WTC11 (cell line): Measurements from ENCODE around the gene TBC1D14. TPM values are rescaled to one million over a fixed set of nuclear protein-coding genes. Genes with fewer than 3 reads are reported as not detected.
A peak's percentile ranks its signal among the peaks of the same experiment; 100 is the strongest.

ENCODE experiments used
- ATAC-seq: fragments of 200-7000 bp; cut with Tn5 transposase; 2 replicates; pipeline ENCODE4 v1.10.0; 2021; ENCODE audit warnings: mild to moderate bottlenecking, moderate library complexity
- CTCF ChIA-PET: fragments of 300-600 bp; sonication (Branson Sonifier 250); formaldehyde crosslinking; loops from one replicate; lab custom pipeline; 2021; ENCODE audit warnings: antibody characterized with exemption; lab: Charles Lee
- POLR2A ChIA-PET: fragments of 350-600 bp; sonication (Branson Sonifier 250); formaldehyde crosslinking; loops from one replicate; lab custom pipeline; 2021; ENCODE audit warnings: antibody characterized with exemption; lab: Charles Lee
- DNase-seq: peaks from one replicate; pipeline ENCODE4 v3.0.0; 2021; ENCODE audit warnings: low spot score
- H3K27ac Mint-ChIP-seq: 2 replicates; pipeline ENCODE4 v1.8.0; 2021; ENCODE audit warnings: mixed read lengths
- H3K27me3 Mint-ChIP-seq: 2 replicates; pipeline ENCODE4 v1.8.0; 2021; ENCODE audit warnings: low read depth, mild to moderate bottlenecking, moderate library complexity, mixed read lengths
- H3K36me3 Mint-ChIP-seq: 2 replicates; pipeline ENCODE4 v1.8.0; 2021; ENCODE audit warnings: mixed read lengths
- H3K4me1 Mint-ChIP-seq: 2 replicates; pipeline ENCODE4 v1.8.0; 2022; ENCODE audit warnings: mixed read lengths
- H3K4me3 Mint-ChIP-seq: 2 replicates; pipeline ENCODE4 v1.8.0; 2021; ENCODE audit warnings: mild to moderate bottlenecking, moderate library complexity, mixed read lengths
- H3K9me3 Mint-ChIP-seq: 2 replicates; pipeline ENCODE4 v1.8.0; 2021; ENCODE audit warnings: mixed read lengths
- EMX1 ChIP-seq: fragments of 250-450 bp; sonication (Bioruptor Pico); IDR thresholded peaks from 2 replicates; pipeline ENCODE4 v1.8.0; 2021; ENCODE audit warnings: mild to moderate bottlenecking
- GABPB1 ChIP-seq: sonication (generic); formaldehyde crosslinking; IDR thresholded peaks from 2 replicates; pipeline ENCODE4 v1.8.1; 2023; ENCODE audit warnings: mild to moderate bottlenecking, missing genetic modification reagents
- MXD4 ChIP-seq: fragments of 250-450 bp; sonication (Bioruptor Pico); IDR thresholded peaks from 2 replicates; pipeline ENCODE4 v1.8.0; 2021; ENCODE audit warnings: mild to moderate bottlenecking, moderate library complexity, borderline replicate concordance
- RORB ChIP-seq: fragments of 250-450 bp; sonication (Bioruptor Pico); IDR thresholded peaks from 2 replicates; pipeline ENCODE4 v1.9.0; 2021; ENCODE audit warnings: mild to moderate bottlenecking
- ZNF263 ChIP-seq: sonication (generic); formaldehyde crosslinking; IDR thresholded peaks from 2 replicates; pipeline ENCODE4 v1.8.1; 2022; ENCODE audit warnings: low read depth, mild to moderate bottlenecking, moderate library complexity, missing genetic modification reagents
- total RNA-seq: library from RNA; stranded (reverse); gene quantifications from 3 replicates; pipeline ENCODE4 v1.2.3, GENCODE V29; 2021
- TF ChIP-seq, protein P1 (sequence below): sonication (generic); formaldehyde crosslinking; IDR thresholded peaks from 2 replicates; pipeline ENCODE4 v1.8.1; 2023; ENCODE audit warnings: mild to moderate bottlenecking, moderate library complexity, missing genetic modification reagents
- TF ChIP-seq, protein P2 (sequence below): sonication (generic); formaldehyde crosslinking; IDR thresholded peaks from 2 replicates; pipeline ENCODE4 v1.8.0; 2023; ENCODE audit warnings: missing genetic modification reagents, mild to moderate bottlenecking, borderline replicate concordance
- TF ChIP-seq, protein P3 (sequence below): sonication (generic); formaldehyde crosslinking; IDR thresholded peaks from 2 replicates; pipeline ENCODE4 v1.8.1; 2022; ENCODE audit warnings: mild to moderate bottlenecking, missing genetic modification reagents, moderate library complexity, borderline replicate concordance
- TF ChIP-seq, protein P4 (sequence below): sonication (generic); formaldehyde crosslinking; IDR thresholded peaks from 2 replicates; pipeline ENCODE4 v1.8.1; 2022; ENCODE audit warnings: low read depth, mild to moderate bottlenecking, moderate library complexity, missing genetic modification reagents, borderline replicate concordance
- TF ChIP-seq, protein P5 (sequence below): sonication (generic); formaldehyde crosslinking; IDR thresholded peaks from 2 replicates; pipeline ENCODE4 v1.8.1; 2023; ENCODE audit warnings: mild to moderate bottlenecking, missing genetic modification reagents
- TF ChIP-seq, protein P6 (sequence below): sonication (generic); formaldehyde crosslinking; IDR thresholded peaks from 2 replicates; pipeline ENCODE4 v1.8.1; 2022; ENCODE audit warnings: missing genetic modification reagents, borderline replicate concordance
- TF ChIP-seq, protein P7 (sequence below): sonication (generic); formaldehyde crosslinking; conservative IDR thresholded peaks from 2 replicates; pipeline ENCODE4 v1.8.1; 2023; ENCODE audit warnings: mild to moderate bottlenecking, low read depth, missing genetic modification reagents, moderate library complexity
- TF ChIP-seq, protein P8 (sequence below): sonication (generic); formaldehyde crosslinking; IDR thresholded peaks from 2 replicates; pipeline ENCODE4 v1.8.1; 2022; ENCODE audit warnings: low read depth, missing genetic modification reagents, borderline replicate concordance
- TF ChIP-seq, protein P9 (sequence below): fragments of 250-450 bp; sonication (Bioruptor Pico); IDR thresholded peaks from 2 replicates; pipeline ENCODE4 v1.9.0; 2021; ENCODE audit warnings: moderate library complexity, mild to moderate bottlenecking, inconsistent platforms, borderline replicate concordance
- TF ChIP-seq, protein P10 (sequence below): fragments of 250-450 bp; sonication (Bioruptor Pico); IDR thresholded peaks from 2 replicates; pipeline ENCODE4 v1.9.0; 2021; ENCODE audit warnings: mild to moderate bottlenecking

TBC1D14 gene
- total RNA-seq, 1 experiment from 2014 or later: 45.1 TPM

DNA sequence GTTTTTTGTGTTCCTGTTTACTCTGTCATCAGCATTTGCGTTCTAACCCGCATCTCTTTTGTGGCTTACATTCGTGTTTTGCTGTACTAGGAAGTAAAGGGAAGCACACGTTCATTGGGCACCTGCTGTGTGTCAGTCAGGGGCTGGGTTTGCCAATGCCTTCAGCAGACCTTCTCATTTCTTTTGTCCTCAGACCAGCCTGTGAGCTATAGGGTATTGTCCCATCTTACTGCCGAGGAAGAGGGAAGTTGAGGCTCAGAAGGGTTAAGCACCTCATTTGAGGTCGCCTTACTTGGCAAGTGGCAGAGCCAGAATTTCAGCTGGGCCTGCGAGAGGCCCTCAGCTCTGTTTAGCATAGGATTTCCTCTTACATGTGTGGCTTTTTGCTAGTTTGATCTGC, 8.7 kb downstream of the TBC1D14 start:
- H3K4me1 Mint-ChIP-seq: peaks cover 32% of the 10 kb centered on the region
- no peaks in the 10 kb centered on the region for H3K27me3 Mint-ChIP-seq
- no peak for DNase-seq
- no peak overlapping the region for H3K4me3 Mint-ChIP-seq
- no peaks in the 10 kb centered on the region for H3K36me3 Mint-ChIP-seq
- ChIA-PET CTCF (interaction anchor here (0.8 to 3.1 kb wide), 3 partner anchors 9 to 55 kb away, joined by 3 to 17 read pairs (median 4); no protein-coding TSS in a partner anchor), POLR2A (interaction anchor here (0.7 kb wide), 1 partner anchor 9 kb away, joined by 3 read pairs; the partner anchor contains the start of gene TBC1D14)
- peak overlapping the region; percentile 81 for H3K27ac Mint-ChIP-seq
- H3K9me3 Mint-ChIP-seq: no peaks in the 10 kb centered on the region
- no peak for ATAC-seq
- TF ChIP-seq, protein P1, sequence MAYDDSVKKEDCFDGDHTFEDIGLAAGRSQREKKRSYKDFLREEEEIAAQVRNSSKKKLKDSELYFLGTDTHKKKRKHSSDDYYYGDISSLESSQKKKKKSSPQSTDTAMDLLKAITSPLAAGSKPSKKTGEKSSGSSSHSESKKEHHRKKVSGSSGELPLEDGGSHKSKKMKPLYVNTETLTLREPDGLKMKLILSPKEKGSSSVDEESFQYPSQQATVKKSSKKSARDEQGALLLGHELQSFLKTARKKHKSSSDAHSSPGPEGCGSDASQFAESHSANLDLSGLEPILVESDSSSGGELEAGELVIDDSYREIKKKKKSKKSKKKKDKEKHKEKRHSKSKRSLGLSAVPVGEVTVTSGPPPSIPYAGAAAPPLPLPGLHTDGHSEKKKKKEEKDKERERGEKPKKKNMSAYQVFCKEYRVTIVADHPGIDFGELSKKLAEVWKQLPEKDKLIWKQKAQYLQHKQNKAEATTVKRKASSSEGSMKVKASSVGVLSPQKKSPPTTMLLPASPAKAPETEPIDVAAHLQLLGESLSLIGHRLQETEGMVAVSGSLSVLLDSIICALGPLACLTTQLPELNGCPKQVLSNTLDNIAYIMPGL: no peak
- TF ChIP-seq ZNF263 (CRISPR knock-in tag): no peak
- TF ChIP-seq, all 79 proteins: peak for 0

DNA sequence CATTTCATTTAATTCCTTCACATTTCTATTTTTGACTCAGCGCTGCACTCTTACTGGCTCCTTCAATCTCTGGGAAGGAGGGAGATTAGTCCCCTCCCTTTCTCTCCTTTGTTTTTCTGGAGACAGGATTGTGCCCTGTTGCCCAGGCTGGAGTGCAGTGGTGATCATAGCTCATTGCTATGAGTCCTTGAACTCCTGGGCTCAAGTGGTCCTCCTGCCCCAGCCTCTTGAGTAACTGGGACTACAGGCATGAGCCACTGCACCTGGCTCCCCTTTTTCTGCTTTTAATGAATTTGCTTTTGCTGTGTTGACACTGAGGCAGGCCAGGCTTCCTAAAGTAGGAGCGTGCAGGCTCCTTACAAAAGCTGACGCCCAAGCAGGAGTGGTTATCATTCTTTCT, 10.5 kb downstream of the TBC1D14 start:
- Mint-ChIP-seq H3K36me3 (peaks cover 15% of the 10 kb centered on the region), H3K9me3 (no peaks in the 10 kb centered on the region), H3K4me1 (peaks cover 32% of the 10 kb centered on the region), H3K4me3 (no peak overlapping the region), H3K27me3 (no peaks in the 10 kb centered on the region), H3K27ac (peak overlapping the region; percentile 57; the same call in 1 of the 2 replicates)
- DNase-seq: no peak
- ATAC-seq: no peak
- POLR2A ChIA-PET: no interaction called here
- CTCF ChIA-PET: interaction anchor here (1.0 kb wide), 2 partner anchors 9 to 46 kb away, joined by 3 to 4 read pairs; no protein-coding TSS in a partner anchor
- no peak for TF ChIP-seq EMX1 (CRISPR knock-in tag)
- TF ChIP-seq, protein P2, sequence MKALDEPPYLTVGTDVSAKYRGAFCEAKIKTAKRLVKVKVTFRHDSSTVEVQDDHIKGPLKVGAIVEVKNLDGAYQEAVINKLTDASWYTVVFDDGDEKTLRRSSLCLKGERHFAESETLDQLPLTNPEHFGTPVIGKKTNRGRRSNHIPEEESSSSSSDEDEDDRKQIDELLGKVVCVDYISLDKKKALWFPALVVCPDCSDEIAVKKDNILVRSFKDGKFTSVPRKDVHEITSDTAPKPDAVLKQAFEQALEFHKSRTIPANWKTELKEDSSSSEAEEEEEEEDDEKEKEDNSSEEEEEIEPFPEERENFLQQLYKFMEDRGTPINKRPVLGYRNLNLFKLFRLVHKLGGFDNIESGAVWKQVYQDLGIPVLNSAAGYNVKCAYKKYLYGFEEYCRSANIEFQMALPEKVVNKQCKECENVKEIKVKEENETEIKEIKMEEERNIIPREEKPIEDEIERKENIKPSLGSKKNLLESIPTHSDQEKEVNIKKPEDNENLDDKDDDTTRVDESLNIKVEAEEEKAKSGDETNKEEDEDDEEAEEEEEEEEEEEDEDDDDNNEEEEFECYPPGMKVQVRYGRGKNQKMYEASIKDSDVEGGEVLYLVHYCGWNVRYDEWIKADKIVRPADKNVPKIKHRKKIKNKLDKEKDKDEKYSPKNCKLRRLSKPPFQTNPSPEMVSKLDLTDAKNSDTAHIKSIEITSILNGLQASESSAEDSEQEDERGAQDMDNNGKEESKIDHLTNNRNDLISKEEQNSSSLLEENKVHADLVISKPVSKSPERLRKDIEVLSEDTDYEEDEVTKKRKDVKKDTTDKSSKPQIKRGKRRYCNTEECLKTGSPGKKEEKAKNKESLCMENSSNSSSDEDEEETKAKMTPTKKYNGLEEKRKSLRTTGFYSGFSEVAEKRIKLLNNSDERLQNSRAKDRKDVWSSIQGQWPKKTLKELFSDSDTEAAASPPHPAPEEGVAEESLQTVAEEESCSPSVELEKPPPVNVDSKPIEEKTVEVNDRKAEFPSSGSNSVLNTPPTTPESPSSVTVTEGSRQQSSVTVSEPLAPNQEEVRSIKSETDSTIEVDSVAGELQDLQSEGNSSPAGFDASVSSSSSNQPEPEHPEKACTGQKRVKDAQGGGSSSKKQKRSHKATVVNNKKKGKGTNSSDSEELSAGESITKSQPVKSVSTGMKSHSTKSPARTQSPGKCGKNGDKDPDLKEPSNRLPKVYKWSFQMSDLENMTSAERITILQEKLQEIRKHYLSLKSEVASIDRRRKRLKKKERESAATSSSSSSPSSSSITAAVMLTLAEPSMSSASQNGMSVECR (CRISPR knock-in tag): no peak
- TF ChIP-seq MXD4: no peak
- TF ChIP-seq, protein P3, sequence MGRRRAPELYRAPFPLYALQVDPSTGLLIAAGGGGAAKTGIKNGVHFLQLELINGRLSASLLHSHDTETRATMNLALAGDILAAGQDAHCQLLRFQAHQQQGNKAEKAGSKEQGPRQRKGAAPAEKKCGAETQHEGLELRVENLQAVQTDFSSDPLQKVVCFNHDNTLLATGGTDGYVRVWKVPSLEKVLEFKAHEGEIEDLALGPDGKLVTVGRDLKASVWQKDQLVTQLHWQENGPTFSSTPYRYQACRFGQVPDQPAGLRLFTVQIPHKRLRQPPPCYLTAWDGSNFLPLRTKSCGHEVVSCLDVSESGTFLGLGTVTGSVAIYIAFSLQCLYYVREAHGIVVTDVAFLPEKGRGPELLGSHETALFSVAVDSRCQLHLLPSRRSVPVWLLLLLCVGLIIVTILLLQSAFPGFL: no peak
- TF ChIP-seq, protein P4, sequence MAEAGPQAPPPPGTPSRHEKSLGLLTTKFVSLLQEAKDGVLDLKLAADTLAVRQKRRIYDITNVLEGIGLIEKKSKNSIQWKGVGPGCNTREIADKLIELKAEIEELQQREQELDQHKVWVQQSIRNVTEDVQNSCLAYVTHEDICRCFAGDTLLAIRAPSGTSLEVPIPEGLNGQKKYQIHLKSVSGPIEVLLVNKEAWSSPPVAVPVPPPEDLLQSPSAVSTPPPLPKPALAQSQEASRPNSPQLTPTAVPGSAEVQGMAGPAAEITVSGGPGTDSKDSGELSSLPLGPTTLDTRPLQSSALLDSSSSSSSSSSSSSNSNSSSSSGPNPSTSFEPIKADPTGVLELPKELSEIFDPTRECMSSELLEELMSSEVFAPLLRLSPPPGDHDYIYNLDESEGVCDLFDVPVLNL (CRISPR knock-in tag): no peak
- TF ChIP-seq, protein P5, sequence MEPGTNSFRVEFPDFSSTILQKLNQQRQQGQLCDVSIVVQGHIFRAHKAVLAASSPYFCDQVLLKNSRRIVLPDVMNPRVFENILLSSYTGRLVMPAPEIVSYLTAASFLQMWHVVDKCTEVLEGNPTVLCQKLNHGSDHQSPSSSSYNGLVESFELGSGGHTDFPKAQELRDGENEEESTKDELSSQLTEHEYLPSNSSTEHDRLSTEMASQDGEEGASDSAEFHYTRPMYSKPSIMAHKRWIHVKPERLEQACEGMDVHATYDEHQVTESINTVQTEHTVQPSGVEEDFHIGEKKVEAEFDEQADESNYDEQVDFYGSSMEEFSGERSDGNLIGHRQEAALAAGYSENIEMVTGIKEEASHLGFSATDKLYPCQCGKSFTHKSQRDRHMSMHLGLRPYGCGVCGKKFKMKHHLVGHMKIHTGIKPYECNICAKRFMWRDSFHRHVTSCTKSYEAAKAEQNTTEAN (CRISPR knock-in tag): no peak
- TF ChIP-seq, protein P6, sequence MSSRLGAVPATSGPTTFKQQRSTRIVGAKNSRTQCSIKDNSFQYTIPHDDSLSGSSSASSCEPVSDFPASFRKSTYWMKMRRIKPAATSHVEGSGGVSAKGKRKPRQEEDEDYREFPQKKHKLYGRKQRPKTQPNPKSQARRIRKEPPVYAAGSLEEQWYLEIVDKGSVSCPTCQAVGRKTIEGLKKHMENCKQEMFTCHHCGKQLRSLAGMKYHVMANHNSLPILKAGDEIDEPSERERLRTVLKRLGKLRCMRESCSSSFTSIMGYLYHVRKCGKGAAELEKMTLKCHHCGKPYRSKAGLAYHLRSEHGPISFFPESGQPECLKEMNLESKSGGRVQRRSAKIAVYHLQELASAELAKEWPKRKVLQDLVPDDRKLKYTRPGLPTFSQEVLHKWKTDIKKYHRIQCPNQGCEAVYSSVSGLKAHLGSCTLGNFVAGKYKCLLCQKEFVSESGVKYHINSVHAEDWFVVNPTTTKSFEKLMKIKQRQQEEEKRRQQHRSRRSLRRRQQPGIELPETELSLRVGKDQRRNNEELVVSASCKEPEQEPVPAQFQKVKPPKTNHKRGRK (CRISPR knock-in tag): no peak
- no peak for TF ChIP-seq RORB
- TF ChIP-seq, protein P7, sequence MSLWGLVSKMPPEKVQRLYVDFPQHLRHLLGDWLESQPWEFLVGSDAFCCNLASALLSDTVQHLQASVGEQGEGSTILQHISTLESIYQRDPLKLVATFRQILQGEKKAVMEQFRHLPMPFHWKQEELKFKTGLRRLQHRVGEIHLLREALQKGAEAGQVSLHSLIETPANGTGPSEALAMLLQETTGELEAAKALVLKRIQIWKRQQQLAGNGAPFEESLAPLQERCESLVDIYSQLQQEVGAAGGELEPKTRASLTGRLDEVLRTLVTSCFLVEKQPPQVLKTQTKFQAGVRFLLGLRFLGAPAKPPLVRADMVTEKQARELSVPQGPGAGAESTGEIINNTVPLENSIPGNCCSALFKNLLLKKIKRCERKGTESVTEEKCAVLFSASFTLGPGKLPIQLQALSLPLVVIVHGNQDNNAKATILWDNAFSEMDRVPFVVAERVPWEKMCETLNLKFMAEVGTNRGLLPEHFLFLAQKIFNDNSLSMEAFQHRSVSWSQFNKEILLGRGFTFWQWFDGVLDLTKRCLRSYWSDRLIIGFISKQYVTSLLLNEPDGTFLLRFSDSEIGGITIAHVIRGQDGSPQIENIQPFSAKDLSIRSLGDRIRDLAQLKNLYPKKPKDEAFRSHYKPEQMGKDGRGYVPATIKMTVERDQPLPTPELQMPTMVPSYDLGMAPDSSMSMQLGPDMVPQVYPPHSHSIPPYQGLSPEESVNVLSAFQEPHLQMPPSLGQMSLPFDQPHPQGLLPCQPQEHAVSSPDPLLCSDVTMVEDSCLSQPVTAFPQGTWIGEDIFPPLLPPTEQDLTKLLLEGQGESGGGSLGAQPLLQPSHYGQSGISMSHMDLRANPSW (CRISPR knock-in tag): no peak
- TF ChIP-seq, protein P8, sequence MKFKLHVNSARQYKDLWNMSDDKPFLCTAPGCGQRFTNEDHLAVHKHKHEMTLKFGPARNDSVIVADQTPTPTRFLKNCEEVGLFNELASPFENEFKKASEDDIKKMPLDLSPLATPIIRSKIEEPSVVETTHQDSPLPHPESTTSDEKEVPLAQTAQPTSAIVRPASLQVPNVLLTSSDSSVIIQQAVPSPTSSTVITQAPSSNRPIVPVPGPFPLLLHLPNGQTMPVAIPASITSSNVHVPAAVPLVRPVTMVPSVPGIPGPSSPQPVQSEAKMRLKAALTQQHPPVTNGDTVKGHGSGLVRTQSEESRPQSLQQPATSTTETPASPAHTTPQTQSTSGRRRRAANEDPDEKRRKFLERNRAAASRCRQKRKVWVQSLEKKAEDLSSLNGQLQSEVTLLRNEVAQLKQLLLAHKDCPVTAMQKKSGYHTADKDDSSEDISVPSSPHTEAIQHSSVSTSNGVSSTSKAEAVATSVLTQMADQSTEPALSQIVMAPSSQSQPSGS (CRISPR knock-in tag): no peak
- TF ChIP-seq, protein P9, sequence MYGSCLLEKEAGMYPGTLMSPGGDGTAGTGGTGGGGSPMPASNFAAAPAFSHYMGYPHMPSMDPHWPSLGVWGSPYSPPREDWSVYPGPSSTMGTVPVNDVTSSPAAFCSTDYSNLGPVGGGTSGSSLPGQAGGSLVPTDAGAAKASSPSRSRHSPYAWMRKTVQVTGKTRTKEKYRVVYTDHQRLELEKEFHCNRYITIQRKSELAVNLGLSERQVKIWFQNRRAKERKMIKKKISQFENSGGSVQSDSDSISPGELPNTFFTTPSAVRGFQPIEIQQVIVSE (CRISPR knock-in tag): no peak
- TF ChIP-seq, protein P10, sequence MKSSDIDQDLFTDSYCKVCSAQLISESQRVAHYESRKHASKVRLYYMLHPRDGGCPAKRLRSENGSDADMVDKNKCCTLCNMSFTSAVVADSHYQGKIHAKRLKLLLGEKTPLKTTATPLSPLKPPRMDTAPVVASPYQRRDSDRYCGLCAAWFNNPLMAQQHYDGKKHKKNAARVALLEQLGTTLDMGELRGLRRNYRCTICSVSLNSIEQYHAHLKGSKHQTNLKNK: no peak
- TF ChIP-seq GABPB1 (CRISPR knock-in tag): no peak
